DOHH2 (cell line): ENCODE data around the gene WIPF2.

Experiments
- H3F3A ChIP-seq: fragments of 200-600 bp; sonication (generic), shearing (Covaris generic); 2 replicates; pipeline ENCODE4 v1.6.0; 2016; ENCODE audit warnings: antibody characterized with exemption, mild to moderate bottlenecking; ENCODE audit not compliant: control insufficient read depth, insufficient read depth
- H3K27ac ChIP-seq: fragments of 200-600 bp; sonication (generic); 2 replicates; pipeline ENCODE4 v1.5.1; 2014; ENCODE audit warnings: low read depth, mild to moderate bottlenecking, low read length, moderate library complexity
- H3K27me3 ChIP-seq: fragments of 200-600 bp; sonication (generic); 2 replicates; pipeline ENCODE4 v1.6.1; 2014; ENCODE audit warnings: mild to moderate bottlenecking, low read length, mixed read lengths; ENCODE audit not compliant: control insufficient read depth
- H3K36me3 ChIP-seq: fragments of 200-600 bp; sonication (generic); 2 replicates; pipeline ENCODE4 v1.6.1; 2014; ENCODE audit warnings: mild to moderate bottlenecking, low read length, moderate library complexity, mixed read lengths; ENCODE audit not compliant: control insufficient read depth
- H3K4me1 ChIP-seq: fragments of 200-600 bp; sonication (generic); 2 replicates; pipeline ENCODE4 v1.6.1; 2014; ENCODE audit warnings: mild to moderate bottlenecking, low read length, mixed read lengths; ENCODE audit not compliant: control insufficient read depth
- H3K4me2 ChIP-seq: fragments of 200-600 bp; sonication (generic); 2 replicates; pipeline ENCODE4 v1.6.0; 2014; ENCODE audit warnings: mild to moderate bottlenecking, low read length, moderate library complexity
- H3K4me3 ChIP-seq: fragments of 200-600 bp; sonication (generic); 2 replicates; pipeline ENCODE4 v1.5.1; 2014; ENCODE audit warnings: mild to moderate bottlenecking, low read length, mixed read lengths
- H3K79me2 ChIP-seq: fragments of 200-600 bp; sonication (generic); 2 replicates; pipeline ENCODE4 v1.6.1; 2014; ENCODE audit warnings: mild to moderate bottlenecking, low read length, mixed read lengths; ENCODE audit not compliant: control insufficient read depth
- H3K9me2 ChIP-seq: fragments of 200-600 bp; sonication (generic); replicated peaks from 2 replicates; pipeline ENCODE4 v1.6.1; 2014; ENCODE audit warnings: mild to moderate bottlenecking, low read length, mixed read lengths; ENCODE audit not compliant: control insufficient read depth
- H3K9me3 ChIP-seq: fragments of 200-600 bp; sonication (generic); 2 replicates; pipeline ENCODE4 v1.6.1; 2014; ENCODE audit warnings: antibody characterized with exemption, low read length, mixed read lengths; ENCODE audit not compliant: control insufficient read depth, insufficient read depth
- H4K20me1 ChIP-seq: fragments of 200-600 bp; sonication (generic); 2 replicates; pipeline ENCODE4 v1.6.0; 2014; ENCODE audit warnings: low read depth, mild to moderate bottlenecking, antibody characterized with exemption, low read length, moderate library complexity; ENCODE audit not compliant: control insufficient read depth, insufficient read depth
- EZH2phosphoT487 ChIP-seq: fragments of 200-600 bp; sonication (generic); IDR thresholded peaks from 2 replicates; pipeline ENCODE4 v1.6.1; 2017; ENCODE audit warnings: borderline replicate concordance, mild to moderate bottlenecking, antibody characterized with exemption, low read length, moderate library complexity, mixed read lengths
- TF ChIP-seq, protein P1 (sequence below): fragments of 200-600 bp; sonication (generic); IDR thresholded peaks from one replicate; pipeline ENCODE4 v1.5.1; 2014; ENCODE audit warnings: antibody characterized with exemption, mild to moderate bottlenecking, low read depth, low read length; ENCODE audit not compliant: poor library complexity, severe bottlenecking

WIPF2 gene

DNA sequence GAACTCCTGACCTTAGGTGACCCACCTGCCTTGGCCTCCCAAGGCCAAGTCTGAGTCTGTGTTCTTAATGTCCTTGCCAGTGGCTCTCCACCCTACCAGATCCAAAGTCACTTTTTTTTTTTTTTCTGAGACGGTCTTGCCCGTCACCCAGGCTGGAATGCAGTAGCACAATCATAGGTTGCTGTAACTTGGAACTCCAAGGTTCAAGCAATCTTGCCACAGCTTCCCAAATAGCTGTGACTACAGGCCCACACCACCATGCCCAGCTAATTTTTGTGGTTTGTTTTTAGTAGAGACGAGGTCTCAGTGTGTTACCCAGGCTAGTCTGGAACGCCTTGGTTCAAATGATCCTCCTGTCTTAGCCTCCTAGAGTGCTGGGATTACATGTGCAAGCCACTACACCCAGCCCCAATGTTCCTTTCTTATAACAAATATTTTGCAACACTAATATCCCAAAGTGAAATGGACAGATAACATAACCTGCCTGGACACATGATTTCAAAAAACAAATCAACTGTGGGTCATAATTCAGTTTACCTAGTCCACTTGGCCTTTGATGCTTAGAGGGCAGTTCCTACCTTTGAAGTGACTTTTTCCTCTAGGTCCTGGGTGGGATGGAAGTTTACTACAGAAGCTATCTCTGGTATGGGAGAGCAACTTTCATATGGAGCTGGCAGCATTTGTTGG, 45.9 kb upstream of the WIPF2 start:
- Histone ChIP-seq H3K9me2 (no peaks in the 10 kb centered on the region), H3K79me2 (0 out of 2 replicates have a peak, but pooled peaks cover 2% of the 10 kb centered on the region), H3K9me3 (no peaks in the 10 kb centered on the region), H3K27me3 (no peaks in the 10 kb centered on the region), H3K4me3 (no peak overlapping the region), H3K4me1 (peaks cover 14% of the 10 kb centered on the region), H3K4me2 (no peak overlapping the region), H4K20me1 (no peaks in the 10 kb centered on the region), H3K36me3 (peaks cover 55% of the 10 kb centered on the region), H3F3A (peaks cover 9% of the 10 kb centered on the region), H3K27ac (no peak overlapping the region)
- TF ChIP-seq, protein P1, sequence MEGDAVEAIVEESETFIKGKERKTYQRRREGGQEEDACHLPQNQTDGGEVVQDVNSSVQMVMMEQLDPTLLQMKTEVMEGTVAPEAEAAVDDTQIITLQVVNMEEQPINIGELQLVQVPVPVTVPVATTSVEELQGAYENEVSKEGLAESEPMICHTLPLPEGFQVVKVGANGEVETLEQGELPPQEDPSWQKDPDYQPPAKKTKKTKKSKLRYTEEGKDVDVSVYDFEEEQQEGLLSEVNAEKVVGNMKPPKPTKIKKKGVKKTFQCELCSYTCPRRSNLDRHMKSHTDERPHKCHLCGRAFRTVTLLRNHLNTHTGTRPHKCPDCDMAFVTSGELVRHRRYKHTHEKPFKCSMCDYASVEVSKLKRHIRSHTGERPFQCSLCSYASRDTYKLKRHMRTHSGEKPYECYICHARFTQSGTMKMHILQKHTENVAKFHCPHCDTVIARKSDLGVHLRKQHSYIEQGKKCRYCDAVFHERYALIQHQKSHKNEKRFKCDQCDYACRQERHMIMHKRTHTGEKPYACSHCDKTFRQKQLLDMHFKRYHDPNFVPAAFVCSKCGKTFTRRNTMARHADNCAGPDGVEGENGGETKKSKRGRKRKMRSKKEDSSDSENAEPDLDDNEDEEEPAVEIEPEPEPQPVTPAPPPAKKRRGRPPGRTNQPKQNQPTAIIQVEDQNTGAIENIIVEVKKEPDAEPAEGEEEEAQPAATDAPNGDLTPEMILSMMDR = no peak
- TF ChIP-seq EZH2phosphoT487 = no peak

GRCh38 chr17:40173778-40174135, 45.3 kb upstream of the WIPF2 start:
- Histone ChIP-seq H3K4me2 (no peak overlapping the region), H3K9me2 (no peaks in the 10 kb centered on the region), H3K4me3 (no peak overlapping the region), H3K9me3 (no peaks in the 10 kb centered on the region), H4K20me1 (no peaks in the 10 kb centered on the region), H3F3A (peaks cover 9% of the 10 kb centered on the region), H3K4me1 (peaks cover 14% of the 10 kb centered on the region), H3K27ac (no peak overlapping the region), H3K27me3 (no peaks in the 10 kb centered on the region), H3K36me3 (peaks cover 50% of the 10 kb centered on the region), H3K79me2 (no peaks in the 10 kb centered on the region)
- TF ChIP-seq EZH2phosphoT487 = no peak
- TF ChIP-seq, protein P1 = no peak

- Histone ChIP-seq H3F3A (peaks cover 9% of the 10 kb centered on the region), H3K79me2 (no peaks in the 10 kb centered on the region), H3K9me3 (no peaks in the 10 kb centered on the region), H3K4me1 (peaks cover 14% of the 10 kb centered on the region), H4K20me1 (no peaks in the 10 kb centered on the region), H3K4me3 (no peak overlapping the region), H3K27me3 (no peaks in the 10 kb centered on the region), H3K27ac (no peak overlapping the region), H3K36me3 (peaks cover 42% of the 10 kb centered on the region), H3K4me2 (no peak overlapping the region), H3K9me2 (no peaks in the 10 kb centered on the region)
- TF ChIP-seq, protein P1 = no peak
- TF ChIP-seq EZH2phosphoT487 = no peak
Measured at GRCh38 chr17:40174514-40174913, 44.6 kb upstream of the WIPF2 start.
